NCI-H1436 treated with DMSO at 0.1 percent for 48 hours (cell line): Measurements from ENCODE around the gene OSBPL9.

Source experiments
- DNase-seq: peaks from one replicate; lab custom pipeline; 2025; lab: John Stamatoyannopoulos, UW

Gene OSBPL9

DNA sequence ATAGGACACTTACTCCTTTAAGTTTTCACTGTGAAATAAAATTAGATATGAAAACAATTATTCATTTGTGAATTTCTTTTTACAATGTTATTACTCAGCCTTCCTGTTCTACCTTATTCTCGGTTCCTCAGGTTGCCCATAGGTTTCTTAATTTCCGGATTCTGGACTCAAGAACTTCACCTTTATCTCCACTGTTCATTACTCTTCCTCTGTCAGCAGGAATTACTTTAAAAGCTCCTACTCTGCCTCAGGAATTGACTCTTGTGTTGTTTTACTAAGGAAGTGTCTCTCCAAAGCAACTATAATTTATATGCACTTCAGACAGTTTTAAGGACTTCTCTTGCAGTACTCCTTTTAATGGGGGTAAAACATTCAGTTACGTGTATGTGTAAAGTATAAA is 123.8 kb downstream of the OSBPL9 start:
- no peak for DNase-seq

DNA sequence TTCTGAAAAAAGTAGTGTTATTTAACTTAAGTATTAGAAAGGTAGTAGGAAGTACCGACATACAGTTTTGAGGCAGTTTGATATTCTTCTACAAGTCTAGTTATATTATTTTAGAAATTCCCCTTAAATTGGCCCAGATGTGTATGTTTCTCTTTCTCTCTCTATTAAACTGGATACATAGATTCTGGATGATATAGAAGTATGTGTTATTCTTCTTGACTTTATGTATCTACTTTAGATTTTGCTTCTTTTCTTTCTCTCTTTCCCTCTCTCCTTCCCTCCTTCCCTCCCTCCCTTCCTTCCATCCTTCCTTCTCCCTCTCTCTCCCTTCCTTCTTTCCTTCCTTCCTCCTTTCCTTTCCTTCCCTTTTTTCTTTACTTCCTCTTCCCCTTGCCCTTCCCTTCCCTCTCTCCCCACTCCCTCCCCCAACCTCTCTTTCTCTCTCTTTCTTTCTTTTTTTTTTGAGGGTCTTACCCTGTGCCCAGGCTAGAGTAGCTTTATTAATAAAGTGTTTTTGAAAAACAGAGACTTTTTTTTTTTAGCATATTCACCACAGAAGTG is 124.3 kb downstream of the OSBPL9 start:
- DNase-seq, result no peak

DNA sequence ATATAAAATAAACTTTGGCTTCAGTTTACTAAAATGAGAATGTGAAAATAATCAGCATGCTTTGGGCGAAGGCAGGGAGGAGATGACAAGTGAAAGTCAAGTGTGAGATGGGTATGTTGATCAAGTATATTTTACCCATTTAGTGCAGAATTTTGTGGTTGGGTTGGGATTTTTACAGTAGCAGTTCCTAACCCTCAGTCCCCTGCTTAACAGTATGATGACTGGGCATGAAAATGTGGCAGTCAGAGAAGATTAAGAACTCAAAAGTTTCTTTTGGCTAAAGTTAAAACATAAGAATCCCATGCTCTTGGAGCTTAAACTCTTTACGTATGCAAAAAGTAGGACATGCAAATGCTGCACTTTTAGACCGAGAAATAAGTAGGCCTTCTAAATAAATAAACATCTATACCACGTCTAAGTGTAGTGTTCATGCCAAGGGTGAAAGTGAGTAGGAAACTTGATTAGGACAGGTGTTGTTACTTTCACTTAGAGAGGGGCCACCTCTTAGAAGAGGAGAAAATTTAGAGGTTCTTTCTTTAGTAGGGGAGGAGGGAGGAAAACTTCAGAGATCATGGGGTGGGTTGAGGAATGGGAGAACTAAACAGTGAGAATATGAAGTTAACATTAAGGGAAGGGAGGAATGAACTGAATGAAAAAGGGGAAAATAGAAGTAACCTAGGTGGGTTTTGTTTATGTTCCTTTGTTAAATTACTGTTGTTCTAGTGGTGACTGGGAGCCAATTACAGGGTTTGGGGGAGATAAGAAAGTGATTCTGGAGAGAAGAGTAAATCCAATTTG is 127.8 kb downstream of the OSBPL9 start:
- DNase-seq, result no peak

DNA sequence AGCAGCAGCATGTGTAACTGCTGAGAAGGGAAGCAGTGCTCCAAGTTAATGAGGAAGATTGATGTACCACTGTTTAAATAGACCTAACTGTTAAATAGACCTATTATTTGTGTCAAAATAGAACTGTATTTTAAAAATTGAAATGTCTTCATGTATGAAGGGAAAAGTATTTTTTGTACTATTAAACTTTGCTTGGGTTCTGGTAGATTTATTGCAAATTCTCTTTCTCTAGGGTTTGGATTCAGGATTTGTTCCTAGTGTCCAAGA is 128.3 kb downstream of the OSBPL9 start:
- DNase-seq, result no peak

DNA sequence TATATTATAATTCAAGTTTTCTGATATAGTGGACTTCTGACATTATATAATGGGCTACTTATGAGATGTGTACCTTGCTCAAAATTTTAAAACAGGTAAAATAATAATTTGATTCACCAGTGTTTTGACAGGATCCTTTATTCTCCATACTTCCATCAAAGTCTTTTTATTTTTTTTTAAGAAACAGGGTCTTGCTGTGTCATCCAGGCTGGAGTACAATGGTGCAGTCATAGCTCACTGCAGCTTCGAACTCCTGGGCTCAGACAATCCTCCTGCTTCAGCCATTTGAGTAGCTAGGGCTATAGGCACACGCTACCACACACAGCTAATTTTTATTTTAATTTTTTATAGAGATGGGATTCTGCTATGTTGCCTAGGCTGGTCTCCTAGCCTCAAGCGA is 132.3 kb downstream of the OSBPL9 start:
- no peak for DNase-seq

DNA sequence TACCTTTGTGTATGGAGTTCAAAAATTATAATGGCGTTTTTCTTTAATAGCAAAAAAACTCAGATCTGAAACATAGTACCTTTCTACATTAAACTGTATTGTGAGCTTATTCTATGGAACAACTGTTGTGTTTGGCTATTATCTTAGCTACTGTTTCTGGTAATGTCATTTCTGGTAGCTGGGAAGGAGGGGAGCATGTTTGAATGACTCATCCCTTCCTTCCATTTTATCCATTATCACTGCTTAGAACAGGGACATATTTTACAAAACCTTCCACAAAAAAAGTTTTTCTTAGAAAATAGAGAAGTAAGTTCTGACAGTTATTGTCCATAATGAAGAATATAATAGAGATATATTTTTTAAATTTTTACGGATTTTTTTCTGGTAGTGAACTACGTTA is 133.3 kb downstream of the OSBPL9 start:
- no peak for DNase-seq

DNA sequence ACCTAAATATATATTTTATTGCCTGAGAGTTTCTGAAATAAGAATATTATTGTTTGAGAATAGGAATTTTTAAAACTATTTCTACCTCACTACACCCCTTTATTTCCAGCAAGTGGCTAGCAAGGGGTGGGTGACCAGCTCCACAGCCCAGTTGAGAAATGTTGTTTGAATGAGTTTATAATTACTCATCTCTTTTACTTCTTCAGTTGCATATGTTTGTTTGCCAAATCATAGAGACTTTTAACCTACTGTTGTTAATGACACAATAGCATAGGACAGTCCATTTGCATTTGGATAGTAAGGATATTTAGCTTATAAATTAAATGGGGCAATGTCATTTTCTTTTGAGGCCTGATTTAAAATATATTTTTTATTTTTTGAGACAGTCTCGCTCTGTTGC is 133.8 kb downstream of the OSBPL9 start:
- no peak for DNase-seq

DNA sequence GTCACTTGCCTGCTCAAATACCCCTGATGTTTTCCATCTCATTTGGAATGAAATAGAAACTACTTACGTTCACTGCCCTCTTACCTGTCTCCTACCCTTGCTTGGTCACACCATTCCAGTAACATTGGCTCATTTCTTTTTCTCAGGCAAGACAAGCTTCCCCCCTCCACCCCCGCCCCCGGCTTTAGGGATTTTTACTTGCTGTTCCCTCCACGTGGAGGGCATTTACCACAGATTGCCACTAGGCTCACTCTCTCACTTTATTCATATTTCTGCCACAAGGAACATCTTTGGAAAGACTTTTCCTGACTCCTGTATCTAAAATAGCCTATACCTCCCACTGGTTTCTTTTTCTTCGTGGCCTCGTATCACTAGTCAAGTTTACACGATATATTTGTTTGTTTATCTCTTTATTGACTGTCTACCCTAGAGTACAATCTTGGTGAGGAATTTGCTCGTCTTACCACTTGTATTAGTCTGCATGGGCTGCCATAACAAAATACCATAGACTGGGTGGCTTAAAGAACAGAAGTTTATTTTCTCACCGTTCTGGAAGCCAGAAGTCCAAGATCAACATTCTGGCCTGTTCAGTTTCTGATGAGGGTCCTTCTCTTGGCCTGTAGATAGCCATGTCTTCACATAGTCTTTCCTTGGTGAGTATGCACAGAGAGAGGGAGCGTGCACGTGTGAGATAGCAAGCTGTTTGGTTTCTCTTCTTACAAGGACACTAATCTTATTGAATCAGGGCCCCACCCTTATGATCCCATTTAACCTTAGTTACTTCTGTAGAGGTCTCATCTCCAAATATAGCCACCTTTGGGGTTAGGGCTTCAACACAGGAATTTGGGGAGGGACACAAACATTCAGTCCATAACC is 135.4 kb downstream of the OSBPL9 start:
- DNase-seq, result no peak

DNA sequence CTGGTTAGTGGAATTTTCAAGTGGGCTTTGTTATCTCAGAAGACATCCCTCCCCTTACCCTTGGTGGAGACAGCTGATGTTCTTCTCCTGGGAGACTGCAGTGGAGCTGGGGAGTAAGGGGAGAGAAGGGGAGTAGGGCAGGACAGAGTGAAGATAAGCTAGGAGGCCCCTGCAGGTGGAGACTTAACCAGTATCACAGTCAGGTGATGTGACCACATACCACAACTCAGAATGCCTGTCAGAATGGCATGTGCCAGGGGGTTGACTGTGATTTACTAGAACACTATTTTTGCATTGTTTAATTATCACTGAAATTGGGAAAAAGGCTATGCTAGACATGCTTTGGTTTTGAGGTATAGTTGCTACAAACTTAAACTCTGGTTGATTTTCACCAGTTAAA is 137.1 kb downstream of the OSBPL9 start:
- no peak for DNase-seq

DNA sequence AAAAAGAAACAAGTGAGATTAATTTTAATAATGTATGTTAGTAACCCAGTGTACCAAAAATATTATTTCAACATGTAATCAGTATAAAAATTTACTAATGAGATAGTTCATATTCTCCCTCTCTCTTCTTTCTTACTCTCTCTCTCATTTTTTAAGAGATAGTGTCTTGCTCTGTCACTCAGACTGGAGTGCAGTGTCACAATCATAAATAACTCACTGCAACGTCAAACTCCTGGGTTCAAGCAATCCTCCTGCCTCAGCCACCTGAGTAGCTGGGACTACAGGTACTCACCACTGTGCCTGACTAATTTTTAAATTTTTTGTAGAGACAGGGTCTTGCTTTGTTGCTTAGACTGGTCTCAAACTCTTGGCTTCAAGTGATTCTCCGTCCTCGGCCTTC is 137.8 kb downstream of the OSBPL9 start:
- no peak for DNase-seq

DNA sequence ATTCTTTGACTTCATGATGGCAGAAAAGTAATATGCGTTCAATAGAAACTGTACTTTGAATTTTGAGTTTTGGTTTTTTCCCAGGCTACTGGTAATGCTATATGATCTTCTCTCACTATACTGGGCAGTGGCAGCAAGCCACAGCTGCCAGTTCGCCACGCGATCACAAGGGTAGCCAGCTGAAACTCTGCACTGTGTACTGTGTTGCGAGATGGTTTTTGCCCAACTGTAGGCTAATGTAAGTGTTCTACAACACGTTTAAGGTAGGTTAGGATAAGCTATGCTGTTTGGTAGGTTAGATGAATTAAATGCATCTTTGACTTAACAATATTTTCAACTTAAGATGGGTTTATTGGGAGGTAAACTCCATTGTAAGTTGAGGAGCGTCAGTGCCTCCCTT is 138.5 kb downstream of the OSBPL9 start:
- DNase-seq, result no peak

DNA sequence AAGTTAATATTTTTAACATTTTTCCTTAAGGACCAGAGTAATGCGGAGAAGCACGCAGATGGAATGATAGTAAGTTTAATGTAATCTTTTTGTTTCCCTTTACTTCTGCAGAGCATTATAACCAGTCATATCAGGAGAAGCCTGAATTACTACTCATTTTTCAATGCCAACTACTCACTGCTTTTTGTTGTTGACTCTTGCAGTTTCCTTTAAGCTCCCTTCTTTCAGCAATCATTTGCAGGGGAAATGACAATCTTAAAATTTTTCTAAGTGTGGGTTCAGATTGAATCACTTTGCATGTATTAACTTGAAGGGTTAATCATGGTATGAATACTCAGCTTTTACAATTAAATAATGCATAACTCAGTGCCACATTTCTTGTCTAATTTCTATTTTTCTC is 139.4 kb downstream of the OSBPL9 start:
- no peak for DNase-seq

DNA sequence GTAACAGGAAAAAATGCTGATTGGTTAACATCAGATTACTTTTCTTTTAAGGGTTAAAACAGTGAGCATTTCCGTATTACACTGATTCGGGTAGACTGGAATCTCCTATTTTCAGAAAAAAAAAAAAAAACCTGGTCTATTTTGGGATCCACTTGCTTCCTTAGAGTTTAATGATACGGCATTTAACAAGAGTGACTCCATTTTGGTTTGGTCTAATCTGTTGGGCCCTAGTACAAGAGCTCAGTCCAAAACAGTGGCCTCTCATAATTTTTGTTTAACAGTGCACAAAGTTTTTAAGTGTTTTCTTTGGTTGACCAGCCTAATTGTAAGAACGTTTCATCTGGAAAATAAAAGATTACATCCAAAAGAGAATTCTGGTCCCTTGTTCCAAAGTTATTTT is 141.4 kb downstream of the OSBPL9 start:
- DNase-seq, result no peak

DNA sequence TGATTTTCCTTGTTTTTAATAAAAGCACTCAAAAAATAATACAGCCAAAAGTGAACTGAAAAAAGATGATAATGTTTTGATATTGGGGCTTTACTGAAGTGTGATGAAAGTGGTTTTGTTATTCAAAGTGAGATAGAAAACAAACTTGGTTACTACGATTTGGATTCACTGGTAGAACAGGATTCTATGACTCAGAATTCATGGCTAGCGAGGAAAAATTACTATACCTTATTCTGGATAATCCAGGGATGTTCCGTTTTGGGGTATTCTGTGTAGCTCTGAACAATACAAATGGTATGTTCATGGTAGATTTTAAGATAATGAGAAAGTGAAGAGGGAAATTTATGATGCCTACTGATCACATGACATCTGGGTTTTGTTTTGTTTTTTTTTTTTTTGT is 144.0 kb downstream of the OSBPL9 start:
- DNase-seq, result no peak

DNA sequence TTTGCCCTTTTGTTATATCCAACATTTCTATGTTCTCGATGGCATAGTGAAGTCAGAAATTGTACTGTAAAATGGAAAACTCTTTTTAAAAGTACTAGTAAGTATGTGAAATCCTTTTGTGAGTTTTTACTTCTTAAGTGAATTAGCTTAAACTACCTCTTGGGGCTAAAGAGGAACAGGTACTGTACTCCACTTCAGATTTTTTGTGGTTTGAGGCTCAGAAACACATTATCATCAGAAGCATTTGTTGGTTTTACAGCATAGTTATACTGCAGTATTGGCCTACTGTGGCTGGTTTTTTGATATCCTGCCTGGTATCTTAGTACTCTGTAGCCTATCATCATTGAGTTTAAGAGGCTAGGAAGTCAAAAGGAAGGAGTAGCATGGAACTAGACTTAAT is 144.5 kb downstream of the OSBPL9 start:
- DNase-seq, result no peak

DNA sequence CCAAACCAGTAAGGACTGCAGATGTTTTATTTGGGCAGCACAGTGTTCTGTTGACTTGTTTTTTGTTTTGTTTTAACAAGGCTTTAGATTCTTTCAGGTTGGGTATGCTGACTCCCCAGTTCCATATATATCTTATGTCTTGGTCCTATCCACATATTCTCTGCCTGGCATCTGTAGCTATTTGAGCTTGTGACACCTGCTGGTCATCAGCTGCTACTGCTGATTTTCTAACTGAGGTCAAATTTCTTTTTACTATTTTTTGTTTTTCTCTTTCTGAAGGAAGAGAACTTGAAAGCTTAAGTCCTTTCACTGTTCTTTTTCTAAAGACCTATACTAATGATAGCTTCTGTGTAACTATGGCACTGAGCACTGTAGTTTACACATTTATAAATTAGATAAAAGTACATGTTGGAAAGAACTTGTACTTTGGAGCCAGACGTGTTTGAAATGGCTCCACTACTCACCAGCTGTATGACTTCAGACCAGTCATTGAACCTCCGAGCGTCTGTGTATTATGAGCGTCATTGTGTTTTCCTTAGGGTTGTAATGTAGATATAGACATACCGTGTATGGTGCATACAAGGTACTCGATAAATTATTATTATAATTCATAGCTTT is 152.2 kb downstream of the OSBPL9 start:
- no peak for DNase-seq

DNA sequence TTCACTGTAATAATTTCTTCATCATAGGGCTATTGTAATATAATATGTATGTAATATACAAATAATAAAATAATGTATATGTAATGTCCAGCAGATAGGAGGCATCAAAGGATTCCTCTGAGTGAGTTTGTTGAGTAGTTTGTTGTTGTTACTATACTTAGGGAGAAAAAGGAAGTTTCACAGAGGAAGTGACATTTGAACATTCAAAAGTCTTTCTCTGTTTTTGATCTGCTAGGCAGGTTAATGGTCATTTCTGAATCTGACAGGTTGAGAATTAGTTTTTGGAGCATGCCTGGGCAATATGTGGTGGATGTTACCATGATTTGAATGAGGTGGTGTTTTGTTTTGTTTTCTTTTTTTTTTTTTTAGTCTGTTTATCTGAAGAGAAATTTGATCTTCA is 159.5 kb downstream of the OSBPL9 start:
- no peak for DNase-seq

DNA sequence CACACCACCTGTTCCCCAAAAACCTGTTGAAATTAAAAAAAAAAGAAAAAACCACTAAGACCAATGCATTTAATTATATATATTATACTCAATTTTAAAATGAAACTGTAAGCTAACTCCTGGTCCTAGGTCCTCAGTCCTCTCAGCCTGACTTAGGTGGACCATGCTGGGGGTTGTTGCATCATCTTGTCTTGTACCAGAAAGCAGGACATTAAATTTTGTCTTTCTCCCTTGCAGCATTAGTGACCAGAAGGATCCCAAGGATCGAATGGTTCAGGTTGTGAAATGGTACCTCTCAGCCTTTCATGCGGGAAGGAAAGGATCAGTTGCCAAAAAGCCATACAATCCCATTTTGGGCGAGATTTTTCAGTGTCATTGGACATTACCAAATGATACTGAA is 164.0 kb downstream of the OSBPL9 start:
- no peak for DNase-seq

DNA sequence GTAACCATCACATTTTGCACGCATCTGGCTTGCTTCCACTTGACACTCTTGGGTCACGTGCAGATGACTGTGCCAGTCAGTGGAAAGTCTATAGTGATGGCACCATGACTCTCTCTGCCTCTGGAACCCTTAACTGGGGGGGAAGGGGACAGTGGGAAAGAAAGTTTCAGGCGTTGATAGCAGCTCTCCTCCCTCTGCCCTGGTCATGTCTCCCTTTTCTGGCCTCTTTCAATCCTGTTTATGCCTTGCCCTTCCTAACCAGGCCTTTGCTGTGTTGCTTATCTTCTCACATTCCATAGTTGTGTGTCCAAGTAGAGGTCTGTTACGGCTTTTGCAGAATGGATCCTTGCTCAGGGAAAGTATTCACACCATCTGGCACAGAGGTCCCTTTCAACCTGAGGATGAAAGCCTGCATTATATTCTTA is 168.1 kb downstream of the OSBPL9 start:
- no peak for DNase-seq

DNA sequence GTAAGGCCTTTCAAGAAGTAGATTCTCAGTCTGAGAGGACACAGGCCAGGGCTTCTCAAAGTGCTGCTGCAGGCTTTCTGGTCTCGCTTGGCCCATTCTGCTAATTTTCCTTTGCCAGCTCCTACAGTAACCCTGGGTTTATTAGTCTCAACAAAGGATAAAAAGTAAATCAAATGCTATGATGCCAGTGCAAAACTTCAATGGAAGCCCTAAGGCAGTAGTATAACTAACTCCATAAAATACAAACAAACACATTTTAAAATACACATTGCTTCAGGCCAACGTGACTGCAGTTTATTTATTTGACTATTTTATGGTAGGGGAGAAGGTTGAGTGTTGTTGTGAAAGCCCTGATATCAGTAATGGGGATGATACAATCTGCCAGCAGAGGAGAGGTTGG is 172.0 kb downstream of the OSBPL9 start:
- no peak for DNase-seq

DNA sequence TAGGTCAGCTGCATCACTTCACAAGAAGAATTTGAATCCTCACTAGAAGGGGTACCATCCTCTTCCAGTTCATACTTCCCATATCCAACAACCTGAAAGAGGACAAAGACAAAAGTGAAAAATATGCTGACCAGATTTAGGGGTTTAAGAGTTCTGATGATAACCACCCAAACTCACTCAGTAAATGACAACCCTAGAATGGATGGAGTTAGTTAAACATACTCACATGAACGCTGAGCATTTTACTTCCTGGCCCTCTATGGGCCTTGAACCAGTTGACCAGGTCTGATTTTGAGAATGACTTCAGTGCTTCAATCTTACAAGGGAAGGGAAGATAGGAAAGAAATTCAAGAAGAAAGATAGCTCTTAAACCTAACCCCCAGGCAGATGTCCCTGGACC is 172.4 kb downstream of the OSBPL9 start:
- no peak for DNase-seq

DNA sequence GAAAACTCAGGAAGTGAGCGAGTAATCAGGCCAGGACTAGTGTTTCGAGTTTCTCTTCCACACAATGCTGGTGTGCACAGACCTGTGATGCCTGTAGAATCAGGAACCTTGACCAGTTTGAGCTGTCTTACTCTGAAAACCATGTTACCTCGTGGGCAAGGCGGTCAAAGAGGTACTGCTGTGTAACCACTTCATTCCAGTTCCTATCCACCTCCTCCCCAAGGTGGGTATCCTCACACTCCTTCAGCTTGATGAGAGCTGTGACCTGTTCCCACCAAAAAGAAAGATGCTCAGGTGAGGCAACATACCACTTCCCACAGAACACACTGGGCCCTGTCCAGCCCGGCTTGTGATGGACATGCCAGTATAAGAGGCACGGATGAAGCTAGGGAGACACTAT is 173.5 kb downstream of the OSBPL9 start:
- no peak for DNase-seq

DNA sequence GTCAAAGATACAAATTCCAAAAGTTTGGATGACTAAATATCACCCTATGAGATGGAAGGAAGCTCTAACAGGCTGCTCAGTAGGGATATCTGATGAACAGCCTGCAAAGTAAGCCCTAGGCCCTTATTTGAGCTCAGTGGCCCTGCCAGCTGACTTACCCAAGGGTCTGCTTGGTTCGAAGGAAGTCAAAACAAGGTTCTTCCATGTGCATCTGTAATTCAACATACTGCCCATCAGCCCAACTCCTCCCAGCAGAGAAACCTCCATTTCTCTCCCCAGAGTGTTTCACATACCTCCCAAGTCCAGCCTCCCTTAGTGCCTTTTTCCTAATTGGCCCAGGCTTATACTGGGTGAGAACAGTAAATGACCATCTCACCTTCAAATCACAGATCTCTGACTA is 175.0 kb downstream of the OSBPL9 start:
- DNase-seq, result no peak
